Smooth muscle cell (in vitro differentiated cells): Measurements from ENCODE around the gene EEF1AKMT4. TPM values are rescaled to one million over a fixed set of nuclear protein-coding genes. Genes with fewer than 3 reads are reported as not detected.

Experiments
- DNase-seq: peaks from one replicate; lab custom pipeline; 2025; ENCODE audit not compliant: unreplicated experiment; lab: John Stamatoyannopoulos, UW
- H2AFZ ChIP-seq: fragments of 200-600 bp; sonication (generic); 2 replicates; pipeline ENCODE4 v1.6.0; 2016; ENCODE audit warnings: antibody characterized with exemption, low read depth, mild to moderate bottlenecking
- H3F3A ChIP-seq: fragments of 200-600 bp; sonication (generic); 2 replicates; pipeline ENCODE4 v1.6.0; 2017; ENCODE audit warnings: antibody characterized with exemption, low read depth
- H3K27ac ChIP-seq: fragments of 200-600 bp; sonication (generic); 2 replicates; pipeline ENCODE4 v1.5.1; 2016; ENCODE audit warnings: low read depth, mild to moderate bottlenecking
- H3K27me3 ChIP-seq: fragments of 200-600 bp; sonication (generic); 2 replicates; pipeline ENCODE4 v1.6.1; 2016; ENCODE audit warnings: low read depth, mild to moderate bottlenecking
- H3K36me3 ChIP-seq: fragments of 200-600 bp; sonication (generic); 2 replicates; pipeline ENCODE4 v1.5.1; 2016; ENCODE audit warnings: low read depth
- H3K4me1 ChIP-seq: fragments of 200-600 bp; sonication (generic); 2 replicates; pipeline ENCODE4 v1.5.1; 2016; ENCODE audit warnings: low read depth
- H3K4me2 ChIP-seq: fragments of 200-600 bp; sonication (generic); 2 replicates; pipeline ENCODE4 v1.6.0; 2016; ENCODE audit warnings: mild to moderate bottlenecking
- H3K4me3 ChIP-seq: fragments of 200-600 bp; sonication (generic); 2 replicates; pipeline ENCODE4 v1.5.1; 2016; ENCODE audit warnings: mild to moderate bottlenecking
- H3K79me2 ChIP-seq: fragments of 200-600 bp; sonication (generic); 2 replicates; pipeline ENCODE4 v1.6.0; 2016; ENCODE audit warnings: low read depth, mild to moderate bottlenecking
- H3K9ac ChIP-seq: fragments of 200-600 bp; sonication (generic); 2 replicates; pipeline ENCODE4 v1.6.0; 2016; ENCODE audit warnings: low read depth
- H3K9me3 ChIP-seq: fragments of 200-600 bp; sonication (generic); replicated peaks from 2 replicates; pipeline ENCODE4 v1.5.1; 2016; ENCODE audit warnings: low read depth
- H4K20me1 ChIP-seq: fragments of 200-600 bp; sonication (generic); 2 replicates; pipeline ENCODE4 v1.6.0; 2016; ENCODE audit warnings: low read depth
- WGBS: methylation state at CpG from one replicate; pipeline ENCODE4 v1.1.7; 2016; ENCODE audit warnings: low lambda C conversion rate; 5-methylcytosine and 5-hydroxymethylcytosine counted together
- polyA plus RNA-seq: library from polyadenylated mRNA; unstranded; fragments of >200 nt; fragmentation: Nextera tagmentation; extraction: Ambion mirVana; gene quantifications from 2 replicates; pipeline ENCODE4 v1.2.1, GENCODE V29; 2016
- total RNA-seq: library from RNA; depleted of rRNA; stranded (reverse); fragments of >200 nt; gene quantifications from 2 replicates; pipeline ENCODE4 v1.2.3, GENCODE V29; 2014
- TF ChIP-seq, protein P1 (sequence below): fragments of 200-600 bp; sonication (generic); IDR thresholded peaks from 2 replicates; pipeline ENCODE4 v1.5.1; 2017; ENCODE audit warnings: borderline replicate concordance, mild to moderate bottlenecking, antibody characterized with exemption; ENCODE audit not compliant: insufficient read depth, poor library complexity, severe bottlenecking

The EEF1AKMT4 gene
- total and polyA plus RNA-seq, 2 experiments from 2014 or later: 4.7 to 9.1 TPM

DNA sequence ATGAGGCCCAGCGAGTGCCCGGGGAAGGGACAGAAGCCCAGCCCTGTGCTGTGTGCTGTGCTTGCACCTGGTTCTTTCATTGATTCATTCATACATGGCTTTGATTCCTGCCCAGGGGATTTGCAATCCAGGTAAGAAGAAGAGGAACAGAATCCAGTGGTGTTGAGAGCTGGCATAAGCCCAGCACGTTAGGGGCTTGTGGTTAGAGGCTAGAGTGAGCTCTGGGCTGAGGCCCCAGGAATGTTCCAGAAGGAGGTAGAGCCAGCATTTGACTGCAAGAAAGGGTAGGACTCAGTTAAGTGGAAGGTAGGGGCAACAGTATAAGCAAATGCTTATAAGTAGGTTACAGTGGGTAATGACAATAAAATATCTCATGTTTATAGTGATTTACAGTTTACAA, 17.8 kb upstream of the EEF1AKMT4 start:
- no peak overlapping the region for H3K9ac ChIP-seq
- 76% methylated on average over 3 of the region's 3 CpGs for WGBS

DNA sequence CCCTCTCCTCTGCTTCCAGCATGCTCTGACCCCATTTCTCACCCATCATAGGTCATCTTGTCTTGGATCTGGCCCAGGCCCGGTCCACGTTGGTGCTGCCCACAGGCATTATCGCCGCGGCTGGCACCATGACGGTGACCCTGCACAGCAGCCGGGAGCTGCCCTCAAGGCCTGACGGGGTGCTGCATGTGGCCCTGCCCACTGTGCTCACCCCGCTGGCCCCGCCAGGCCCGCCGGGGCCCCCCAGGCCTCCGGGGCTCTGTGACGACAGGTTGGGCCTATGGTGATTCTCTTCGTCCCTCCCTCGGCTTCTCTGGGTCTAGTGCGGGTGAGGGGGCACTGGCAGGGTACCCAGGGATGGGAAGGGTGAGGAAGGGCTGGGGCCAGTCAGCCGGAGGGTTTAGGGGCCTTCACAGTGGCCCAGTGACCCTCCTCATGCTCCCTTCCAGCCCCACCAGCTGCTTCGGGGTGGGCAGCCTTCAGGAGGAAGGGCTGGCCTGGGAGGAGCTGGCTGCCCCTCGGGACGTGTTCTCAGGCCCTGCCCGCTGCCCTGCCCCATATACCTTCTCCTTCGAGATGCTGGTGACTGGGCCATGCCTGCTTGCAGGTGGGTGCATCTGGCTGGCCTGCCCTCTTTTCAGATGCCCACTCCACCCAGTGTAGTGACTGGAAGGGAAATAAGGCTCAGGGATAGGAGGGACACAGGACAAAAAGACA, 16.2 kb upstream of the EEF1AKMT4 start:
- DNase-seq: no peak
- H3K27me3 ChIP-seq: peaks cover 63% of the 10 kb centered on the region

More for the DNA sequence above, 17.8 kb upstream of the EEF1AKMT4 start:
- no peak overlapping the region for H2AFZ ChIP-seq
- no peak overlapping the region for H3K27ac ChIP-seq
- no peaks in the 10 kb centered on the region for H3K36me3 ChIP-seq
- H3K9me3 ChIP-seq: no peaks in the 10 kb centered on the region
- H3K27me3 ChIP-seq: peaks cover 79% of the 10 kb centered on the region
- no peak overlapping the region for H3K4me2 ChIP-seq
- H3K4me1 ChIP-seq: peaks cover 9% of the 10 kb centered on the region
- TF ChIP-seq, protein P1, sequence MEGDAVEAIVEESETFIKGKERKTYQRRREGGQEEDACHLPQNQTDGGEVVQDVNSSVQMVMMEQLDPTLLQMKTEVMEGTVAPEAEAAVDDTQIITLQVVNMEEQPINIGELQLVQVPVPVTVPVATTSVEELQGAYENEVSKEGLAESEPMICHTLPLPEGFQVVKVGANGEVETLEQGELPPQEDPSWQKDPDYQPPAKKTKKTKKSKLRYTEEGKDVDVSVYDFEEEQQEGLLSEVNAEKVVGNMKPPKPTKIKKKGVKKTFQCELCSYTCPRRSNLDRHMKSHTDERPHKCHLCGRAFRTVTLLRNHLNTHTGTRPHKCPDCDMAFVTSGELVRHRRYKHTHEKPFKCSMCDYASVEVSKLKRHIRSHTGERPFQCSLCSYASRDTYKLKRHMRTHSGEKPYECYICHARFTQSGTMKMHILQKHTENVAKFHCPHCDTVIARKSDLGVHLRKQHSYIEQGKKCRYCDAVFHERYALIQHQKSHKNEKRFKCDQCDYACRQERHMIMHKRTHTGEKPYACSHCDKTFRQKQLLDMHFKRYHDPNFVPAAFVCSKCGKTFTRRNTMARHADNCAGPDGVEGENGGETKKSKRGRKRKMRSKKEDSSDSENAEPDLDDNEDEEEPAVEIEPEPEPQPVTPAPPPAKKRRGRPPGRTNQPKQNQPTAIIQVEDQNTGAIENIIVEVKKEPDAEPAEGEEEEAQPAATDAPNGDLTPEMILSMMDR: no peak
- no peak for DNase-seq
- no peaks in the 10 kb centered on the region for H3K79me2 ChIP-seq
- no peaks in the 10 kb centered on the region for H4K20me1 ChIP-seq
- H3K4me3 ChIP-seq: no peak overlapping the region
- H3F3A ChIP-seq: no peaks in the 10 kb centered on the region

DNA sequence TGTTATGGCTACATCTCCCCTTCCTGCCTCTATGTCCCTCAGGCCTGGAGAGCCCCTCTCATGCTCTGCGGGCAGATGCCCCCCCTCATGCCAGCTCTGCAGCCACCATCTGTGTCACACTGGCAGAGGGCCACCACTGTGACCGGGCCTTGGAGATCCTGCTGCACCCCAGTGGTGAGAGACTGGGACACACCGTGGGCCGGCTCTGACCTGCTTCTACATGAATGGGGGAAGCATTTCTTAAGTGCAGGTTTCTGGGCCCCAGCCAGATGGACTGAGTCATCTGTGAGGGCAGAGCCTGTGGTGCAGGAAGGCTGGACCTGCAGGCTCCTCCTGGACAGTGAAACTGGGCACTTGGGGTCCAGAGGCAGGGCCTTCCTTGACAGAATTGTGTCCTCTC, 15.2 kb upstream of the EEF1AKMT4 start:
- no peaks in the 10 kb centered on the region for H3K9me3 ChIP-seq
- H3K4me2 ChIP-seq: no peak overlapping the region
- peaks cover 54% of the 10 kb centered on the region for H3K27me3 ChIP-seq
- peaks cover 9% of the 10 kb centered on the region for H3K4me1 ChIP-seq
- no peaks in the 10 kb centered on the region for H3K79me2 ChIP-seq
- no peaks in the 10 kb centered on the region for H3F3A ChIP-seq
- H4K20me1 ChIP-seq: no peaks in the 10 kb centered on the region
- 68% methylated on average over 4 of the region's 4 CpGs for WGBS
- H3K27ac ChIP-seq: no peak overlapping the region
- DNase-seq: no peak
- no peak overlapping the region for H3K4me3 ChIP-seq
- H3K9ac ChIP-seq: no peak overlapping the region
- no peaks in the 10 kb centered on the region for H3K36me3 ChIP-seq
- TF ChIP-seq, protein P1: no peak
- H2AFZ ChIP-seq: no peak overlapping the region

More for the DNA sequence above, 16.2 kb upstream of the EEF1AKMT4 start:
- 88% methylated on average over 19 of the region's 23 CpGs for WGBS
- H3K4me1 ChIP-seq: peaks cover 9% of the 10 kb centered on the region
- no peaks in the 10 kb centered on the region for H4K20me1 ChIP-seq
- H2AFZ ChIP-seq: no peak overlapping the region
- H3K79me2 ChIP-seq: no peaks in the 10 kb centered on the region
- H3K4me2 ChIP-seq: no peak overlapping the region
- no peaks in the 10 kb centered on the region for H3K36me3 ChIP-seq
- no peaks in the 10 kb centered on the region for H3F3A ChIP-seq
- no peak overlapping the region for H3K4me3 ChIP-seq
- H3K9me3 ChIP-seq: no peaks in the 10 kb centered on the region
- no peak overlapping the region for H3K27ac ChIP-seq
- TF ChIP-seq, protein P1: no peak
- no peak overlapping the region for H3K9ac ChIP-seq

DNA sequence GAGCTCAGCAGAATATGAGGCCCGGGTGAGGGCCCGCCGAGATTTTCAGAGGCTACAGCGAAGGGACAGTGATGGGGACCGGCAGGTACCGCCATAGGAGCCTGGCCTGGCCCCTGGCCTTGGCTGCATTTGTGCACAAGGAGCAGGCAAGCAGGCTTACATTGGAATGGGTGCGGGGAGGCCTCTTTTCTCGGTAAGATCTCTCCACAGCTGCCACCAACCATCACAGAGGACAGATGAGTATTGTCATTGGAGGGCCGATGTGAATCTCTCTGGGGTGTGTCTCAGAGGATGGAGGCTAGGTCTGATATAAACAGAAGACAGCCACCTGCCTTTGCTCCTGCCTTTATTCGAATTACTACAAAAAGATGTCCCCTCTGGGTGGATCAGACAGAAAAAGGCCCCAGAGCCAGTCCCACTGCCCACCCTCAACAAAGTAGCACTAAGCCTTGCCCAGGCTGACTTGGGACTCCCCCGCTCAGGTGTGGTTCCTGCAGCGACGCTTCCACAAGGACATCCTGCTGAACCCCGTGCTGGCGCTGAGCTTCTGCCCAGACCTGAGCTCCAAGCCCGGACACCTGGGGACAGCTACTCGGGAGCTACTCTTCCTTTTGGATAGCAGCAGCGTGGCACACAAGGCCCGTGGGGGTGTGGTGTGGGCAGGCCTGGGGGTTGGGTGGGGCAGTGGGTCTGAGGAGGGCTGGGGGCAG, 14.6 kb upstream of the EEF1AKMT4 start:
- H2AFZ ChIP-seq: no peak overlapping the region
- no peaks in the 10 kb centered on the region for H3K79me2 ChIP-seq
- H3K9me3 ChIP-seq: no peaks in the 10 kb centered on the region
- H3F3A ChIP-seq: no peaks in the 10 kb centered on the region
- H4K20me1 ChIP-seq: no peaks in the 10 kb centered on the region
- no peak overlapping the region for H3K4me3 ChIP-seq
- no peak for DNase-seq
- TF ChIP-seq, protein P1: no peak
- no peak overlapping the region for H3K9ac ChIP-seq
- no peak overlapping the region for H3K27ac ChIP-seq
- WGBS: 89% methylated on average over 17 of the region's 19 CpGs
- no peak overlapping the region for H3K4me2 ChIP-seq
- no peaks in the 10 kb centered on the region for H3K36me3 ChIP-seq
- peaks cover 5% of the 10 kb centered on the region for H3K4me1 ChIP-seq
- H3K27me3 ChIP-seq: peaks cover 48% of the 10 kb centered on the region
